Stomach smooth muscle (tissue), 2 donors: Measurements from ENCODE around the gene B3GALNT1.

Source experiments
- H3K27ac ChIP-seq: one replicate; pipeline ENCODE4 v1.7.0; 2013; ENCODE audit warnings: mild to moderate bottlenecking, low read length, inconsistent platforms
- H3K27me3 ChIP-seq, 2 donors: one replicate each; pipeline ENCODE4 v1.7.0; 2013; ENCODE audit warnings: low read length in 2 of 2; ENCODE audit not compliant: insufficient read depth in 2 of 2, control insufficient read depth in 1 of 2
- H3K36me3 ChIP-seq, 2 donors: one replicate each; pipeline ENCODE4 v1.7.0; 2013; ENCODE audit warnings: low read length in 2 of 2; ENCODE audit not compliant: control insufficient read depth in 2 of 2, insufficient read depth in 2 of 2
- H3K4me1 ChIP-seq: one replicate; pipeline ENCODE4 v1.7.0; 2013; ENCODE audit warnings: low read length; ENCODE audit not compliant: control insufficient read depth, insufficient read depth
- H3K4me3 ChIP-seq, 2 donors: one replicate each; pipeline ENCODE4 v1.7.0; 2013; ENCODE audit warnings: low read length in 2 of 2
- H3K9ac ChIP-seq, 2 donors: one replicate each; pipeline ENCODE4 v1.7.0; 2013; ENCODE audit warnings: low read length in 2 of 2, mild to moderate bottlenecking in 1 of 2
- H3K9me3 ChIP-seq, 2 donors: one replicate each; pipeline ENCODE4 v1.7.0; 2013; ENCODE audit warnings: low read length in 2 of 2; ENCODE audit not compliant: control insufficient read depth in 2 of 2
- donor health status: healthy.
- donor health status: Pancreatic carcinoma.

Gene B3GALNT1

GRCh38 chr3:161117646-161118045, 12.5 kb upstream of the B3GALNT1 start:
- Histone ChIP-seq H3K36me3 (no peaks in the 10 kb centered on the region), H3K9ac (no peak overlapping the region), H3K27ac (no peak overlapping the region), H3K27me3 (no peaks in the 10 kb centered on the region), H3K9me3 (peaks cover 4 to 21% of the 10 kb centered on the region in 2 donors), H3K4me1 (no peaks in the 10 kb centered on the region), H3K4me3 (no peak overlapping the region)

- H3K4me1 ChIP-seq = peaks cover 7% of the 10 kb centered on the region
- H3K9me3 ChIP-seq = no peaks in the 10 kb centered on the region
- no peak overlapping the region for H3K27ac ChIP-seq
- H3K36me3 ChIP-seq = peaks cover 0 to 2% of the 10 kb centered on the region in 2 donors
- H3K27me3 ChIP-seq = no peaks in the 10 kb centered on the region
- H3K4me3 ChIP-seq = no peak overlapping the region
- H3K9ac ChIP-seq = no peak overlapping the region
Measured at GRCh38 chr3:161108840-161109239, 3.7 kb upstream of the B3GALNT1 start.

GRCh38 chr3:161107311-161107710, 2.2 kb upstream of the B3GALNT1 start:
- Histone ChIP-seq H3K36me3 (peaks cover 0 to 5% of the 10 kb centered on the region in 2 donors), H3K4me3 (no peak overlapping the region), H3K27me3 (no peaks in the 10 kb centered on the region), H3K27ac (no peak overlapping the region), H3K4me1 (peaks cover 7% of the 10 kb centered on the region), H3K9me3 (no peaks in the 10 kb centered on the region), H3K9ac (no peak overlapping the region)

- Histone ChIP-seq H3K4me3 (peak overlapping the region; percentile 82 to 91), H3K9me3 (no peaks in the 10 kb centered on the region), H3K27me3 (no peaks in the 10 kb centered on the region), H3K27ac (peak overlapping the region; percentile 46), H3K36me3 (peaks cover 6 to 16% of the 10 kb centered on the region in 2 donors), H3K9ac (peak overlapping the region; percentile 74 to 80), H3K4me1 (peaks cover 7% of the 10 kb centered on the region)
Measured at GRCh38 chr3:161103776-161104385, 1.3 kb downstream of the B3GALNT1 start.

GRCh38 chr3:161101609-161102008, 3.5 kb downstream of the B3GALNT1 start:
- no peak overlapping the region for H3K9ac ChIP-seq
- H3K9me3 ChIP-seq = no peaks in the 10 kb centered on the region
- peaks cover 6 to 17% of the 10 kb centered on the region in 2 donors for H3K36me3 ChIP-seq
- H3K4me3 ChIP-seq = no peak overlapping the region
- H3K4me1 ChIP-seq = peaks cover 7% of the 10 kb centered on the region
- H3K27me3 ChIP-seq = no peaks in the 10 kb centered on the region
- H3K27ac ChIP-seq = no peak overlapping the region

- Histone ChIP-seq H3K27ac (no peak overlapping the region), H3K27me3 (no peaks in the 10 kb centered on the region), H3K9ac (no peak overlapping the region), H3K4me1 (peaks cover 7% of the 10 kb centered on the region), H3K4me3 (no peak overlapping the region), H3K9me3 (no peaks in the 10 kb centered on the region), H3K36me3 (peaks cover 6 to 17% of the 10 kb centered on the region in 2 donors)
Measured at GRCh38 chr3:161100994-161101393, 4.2 kb downstream of the B3GALNT1 start.

GRCh38 chr3:161096771-161097367, 8.3 kb downstream of the B3GALNT1 start:
- H3K4me1 ChIP-seq = no peaks in the 10 kb centered on the region
- no peak overlapping the region for H3K27ac ChIP-seq
- no peak overlapping the region for H3K9ac ChIP-seq
- H3K27me3 ChIP-seq = no peaks in the 10 kb centered on the region
- H3K9me3 ChIP-seq = no peaks in the 10 kb centered on the region
- no peak overlapping the region for H3K4me3 ChIP-seq
- peaks cover 6 to 11% of the 10 kb centered on the region in 2 donors for H3K36me3 ChIP-seq

- H3K27me3 ChIP-seq = no peaks in the 10 kb centered on the region
- no peak overlapping the region for H3K4me3 ChIP-seq
- no peaks in the 10 kb centered on the region for H3K9me3 ChIP-seq
- H3K36me3 ChIP-seq = peaks cover 0 to 2% of the 10 kb centered on the region in 2 donors
- no peak overlapping the region for H3K9ac ChIP-seq
- H3K4me1 ChIP-seq = no peaks in the 10 kb centered on the region
- no peak overlapping the region for H3K27ac ChIP-seq
Measured at GRCh38 chr3:161093895-161094294, 11.3 kb downstream of the B3GALNT1 start.

GRCh38 chr3:161084277-161084676, 20.9 kb downstream of the B3GALNT1 start:
- no peak overlapping the region for H3K4me3 ChIP-seq
- no peak overlapping the region for H3K27ac ChIP-seq
- no peak overlapping the region for H3K9ac ChIP-seq
- no peaks in the 10 kb centered on the region for H3K27me3 ChIP-seq
- peaks cover 3 to 8% of the 10 kb centered on the region in 2 donors for H3K36me3 ChIP-seq
- H3K4me1 ChIP-seq = peaks cover 6% of the 10 kb centered on the region
- no peaks in the 10 kb centered on the region for H3K9me3 ChIP-seq

- no peak overlapping the region for H3K9ac ChIP-seq
- H3K36me3 ChIP-seq = peaks cover 3 to 8% of the 10 kb centered on the region in 2 donors
- no peak overlapping the region for H3K27ac ChIP-seq
- H3K4me3 ChIP-seq = no peak overlapping the region
- H3K9me3 ChIP-seq = no peaks in the 10 kb centered on the region
- peaks cover 6% of the 10 kb centered on the region for H3K4me1 ChIP-seq
- no peaks in the 10 kb centered on the region for H3K27me3 ChIP-seq
Measured at GRCh38 chr3:161083131-161083530, 22.0 kb downstream of the B3GALNT1 start.

- H3K36me3 ChIP-seq = peaks cover 3 to 8% of the 10 kb centered on the region in 2 donors
- no peaks in the 10 kb centered on the region for H3K9me3 ChIP-seq
- peaks cover 6% of the 10 kb centered on the region for H3K4me1 ChIP-seq
- H3K4me3 ChIP-seq = no peak overlapping the region
- no peak overlapping the region for H3K27ac ChIP-seq
- H3K9ac ChIP-seq = no peak overlapping the region
- H3K27me3 ChIP-seq = no peaks in the 10 kb centered on the region
Measured at GRCh38 chr3:161082063-161082462, 23.1 kb downstream of the B3GALNT1 start.
